ENCODE data around the gene CDC42BPA. TPM values are rescaled to one million over a fixed set of nuclear protein-coding genes. Genes with fewer than 3 reads are reported as not detected.

The CDC42BPA gene
- total and polyA plus RNA-seq, 2 of the 8 experiments (the other 6 are each of a cell fraction or from before 2014, with no cell fraction given), result 7.1 to 28.5 TPM

DNA sequence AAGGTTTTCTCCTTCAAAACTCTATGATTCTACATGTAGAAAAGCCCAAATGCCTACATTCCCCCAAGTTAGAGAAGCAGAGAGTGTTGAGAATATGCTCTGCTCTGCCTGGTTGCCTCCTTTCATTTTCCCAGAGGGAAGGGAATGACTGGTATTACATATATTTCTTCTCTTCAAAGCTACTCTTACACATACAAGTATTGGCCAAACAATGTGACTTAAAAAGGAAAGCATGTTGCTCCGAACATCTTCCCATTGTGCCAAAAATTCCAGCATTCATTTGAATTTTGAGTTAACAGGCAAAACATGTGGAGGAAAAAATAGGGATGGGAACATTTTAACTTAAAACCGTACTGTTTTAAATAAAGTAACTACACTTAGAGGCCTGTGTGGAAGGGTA lies 253.0 kb downstream of the CDC42BPA start (continued):
- TF ChIP-seq SIN3A (conservative IDR thresholded peaks at IDR 0.05 in 1 of 2, IDR thresholded peaks at IDR 0.05 in 1 of 2; ENCODE audit: low read depth in 1 of 2, low read length in 2 of 2), result no peak
- no peak for TF ChIP-seq BRCA1 (IDR thresholded peaks at IDR 0.05; ENCODE audit: low read depth, low read length)
- TF ChIP-seq TAF7 (optimal IDR thresholded peaks at IDR 0.05; ENCODE audit: borderline replicate concordance, low read depth, low read length), result no peak
- no peak for TF ChIP-seq HDAC2 (IDR thresholded peaks at IDR 0.05; ENCODE audit: borderline replicate concordance in 1 of 2, low read depth in 2 of 2, low read length in 2 of 2)

Data from H1 (cell line).